Chondrocyte (in vitro differentiated cells): ENCODE measurements around the gene PTPDC1. TPM values are rescaled to one million over a fixed set of nuclear protein-coding genes. Genes with fewer than 3 reads are reported as not detected.

Experiments used
- DNase-seq: peaks from one replicate; pipeline ENCODE4 v3.0.0; 2021; ENCODE audit warnings: mixed read lengths, low spot score
- H3K27ac Mint-ChIP-seq: one replicate; pipeline ENCODE4 v1.8.0; 2021; ENCODE audit warnings: mild to moderate bottlenecking, moderate library complexity, mixed read lengths; ENCODE audit not compliant: unreplicated experiment
- H3K27me3 Mint-ChIP-seq: 2 replicates; pipeline ENCODE4 v1.8.0; 2021; ENCODE audit warnings: low read depth, mixed read lengths
- H3K36me3 Mint-ChIP-seq: 2 replicates; pipeline ENCODE4 v1.8.0; 2021; ENCODE audit warnings: low read depth, mixed read lengths
- H3K4me1 Mint-ChIP-seq: 2 replicates; pipeline ENCODE4 v1.8.0; 2021; ENCODE audit warnings: low read depth, mild to moderate bottlenecking, mixed read lengths
- H3K4me3 Mint-ChIP-seq: one replicate; pipeline ENCODE4 v1.8.0; 2021; ENCODE audit warnings: mild to moderate bottlenecking, moderate library complexity, mixed read lengths; ENCODE audit not compliant: unreplicated experiment
- H3K9me3 Mint-ChIP-seq: 2 replicates; pipeline ENCODE4 v1.8.0; 2021; ENCODE audit warnings: low read depth, mixed read lengths
- total RNA-seq: library from RNA; stranded (reverse); gene quantifications from 3 replicates; pipeline ENCODE4 v1.2.1, GENCODE V29; 2021
- TF ChIP-seq, protein P1 (sequence below): fragments of 200-600 bp; sonication (generic); IDR thresholded peaks from 2 replicates; pipeline ENCODE4 v1.5.0; 2021; ENCODE audit warnings: antibody characterized with exemption, mild to moderate bottlenecking, moderate library complexity

PTPDC1 gene
- total RNA-seq, 1 donor from 2014 or later, result 16.0 TPM

DNA sequence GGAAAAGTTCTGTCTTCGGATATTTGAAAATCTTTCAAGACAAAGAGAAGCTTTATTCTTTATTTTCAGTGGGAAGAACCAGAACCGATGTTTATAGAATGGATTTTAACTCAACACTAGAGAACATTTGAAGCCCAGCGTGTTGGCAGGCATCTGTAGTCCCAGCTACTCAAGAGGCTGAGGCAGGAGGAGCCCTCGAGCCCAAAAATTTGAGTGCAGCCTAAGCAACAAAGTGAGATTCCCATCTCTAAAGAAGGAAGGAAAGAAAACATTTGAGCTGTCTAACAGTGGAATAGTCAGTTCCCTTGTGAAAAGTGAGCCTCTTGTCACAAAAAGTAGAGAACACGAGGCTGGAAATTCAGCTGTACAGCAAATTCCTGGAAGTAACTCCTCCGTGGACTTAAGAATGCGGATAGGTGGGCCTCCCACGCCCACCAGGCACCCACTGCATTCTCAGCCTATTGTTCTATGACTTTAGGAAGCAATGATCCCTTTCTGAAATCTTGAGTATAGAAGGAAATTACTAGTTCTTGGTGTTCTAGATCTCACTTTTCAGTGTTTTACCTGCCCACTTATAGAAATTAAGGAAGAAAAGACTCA, 2.3 kb upstream of the PTPDC1 start:
- Mint-ChIP-seq H3K27ac (no peak overlapping the region), H3K4me3 (no peak overlapping the region), H3K9me3 (no peaks in the 10 kb centered on the region), H3K27me3 (no peaks in the 10 kb centered on the region), H3K36me3 (peaks cover 20% of the 10 kb centered on the region), H3K4me1 (peaks cover 28% of the 10 kb centered on the region)
- no peak for DNase-seq
- TF ChIP-seq, protein P1, sequence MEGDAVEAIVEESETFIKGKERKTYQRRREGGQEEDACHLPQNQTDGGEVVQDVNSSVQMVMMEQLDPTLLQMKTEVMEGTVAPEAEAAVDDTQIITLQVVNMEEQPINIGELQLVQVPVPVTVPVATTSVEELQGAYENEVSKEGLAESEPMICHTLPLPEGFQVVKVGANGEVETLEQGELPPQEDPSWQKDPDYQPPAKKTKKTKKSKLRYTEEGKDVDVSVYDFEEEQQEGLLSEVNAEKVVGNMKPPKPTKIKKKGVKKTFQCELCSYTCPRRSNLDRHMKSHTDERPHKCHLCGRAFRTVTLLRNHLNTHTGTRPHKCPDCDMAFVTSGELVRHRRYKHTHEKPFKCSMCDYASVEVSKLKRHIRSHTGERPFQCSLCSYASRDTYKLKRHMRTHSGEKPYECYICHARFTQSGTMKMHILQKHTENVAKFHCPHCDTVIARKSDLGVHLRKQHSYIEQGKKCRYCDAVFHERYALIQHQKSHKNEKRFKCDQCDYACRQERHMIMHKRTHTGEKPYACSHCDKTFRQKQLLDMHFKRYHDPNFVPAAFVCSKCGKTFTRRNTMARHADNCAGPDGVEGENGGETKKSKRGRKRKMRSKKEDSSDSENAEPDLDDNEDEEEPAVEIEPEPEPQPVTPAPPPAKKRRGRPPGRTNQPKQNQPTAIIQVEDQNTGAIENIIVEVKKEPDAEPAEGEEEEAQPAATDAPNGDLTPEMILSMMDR, result no peak

DNA sequence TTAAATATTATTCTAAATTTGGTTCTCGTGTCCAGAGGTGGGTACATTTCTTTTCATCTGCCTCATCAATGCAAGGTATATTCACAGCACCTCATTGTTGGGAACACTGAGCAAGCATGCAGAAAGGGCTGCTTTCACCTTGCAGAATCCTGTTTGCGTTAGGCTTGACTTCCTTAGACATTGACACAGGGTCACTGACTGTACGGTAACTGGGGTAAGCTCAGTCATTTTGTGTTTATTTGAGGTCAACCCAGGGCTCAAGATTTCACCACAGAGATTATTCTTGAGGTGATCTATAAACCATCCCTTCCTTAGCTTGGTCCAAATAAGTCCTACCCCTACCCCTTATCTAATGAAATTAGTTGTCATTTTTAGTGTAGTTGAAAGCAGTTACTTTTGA, 1.7 kb upstream of the PTPDC1 start:
- Mint-ChIP-seq H3K27me3 (no peaks in the 10 kb centered on the region), H3K36me3 (peaks cover 20% of the 10 kb centered on the region), H3K9me3 (no peaks in the 10 kb centered on the region), H3K4me1 (peaks cover 33% of the 10 kb centered on the region), H3K4me3 (no peak overlapping the region), H3K27ac (no peak overlapping the region)
- DNase-seq, result no peak
- TF ChIP-seq, protein P1, result no peak

DNA sequence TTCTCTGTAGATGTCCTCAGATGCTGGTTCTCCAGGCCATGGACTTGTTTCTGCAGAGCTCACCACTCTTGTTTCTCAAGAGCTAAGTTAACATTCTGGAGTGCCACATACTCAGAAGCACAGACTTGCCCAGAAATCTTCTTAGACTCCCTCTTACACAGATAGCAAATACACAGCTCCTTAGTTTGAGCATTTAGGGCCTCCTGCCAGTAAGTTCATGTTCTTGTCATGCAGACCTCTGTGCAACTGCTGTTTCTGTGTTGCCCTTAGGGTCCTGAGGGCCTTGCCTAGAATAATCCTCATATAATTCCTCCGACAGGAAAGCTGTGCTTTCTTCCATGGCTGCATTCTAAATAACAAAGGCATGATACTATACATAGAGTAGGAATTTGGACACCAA, 1.3 kb upstream of the PTPDC1 start:
- no peak for DNase-seq
- Mint-ChIP-seq H3K4me1 (peaks cover 33% of the 10 kb centered on the region), H3K27me3 (no peaks in the 10 kb centered on the region), H3K27ac (no peak overlapping the region), H3K4me3 (no peak overlapping the region), H3K36me3 (peaks cover 16% of the 10 kb centered on the region), H3K9me3 (no peaks in the 10 kb centered on the region)
- TF ChIP-seq, protein P1, result no peak

DNA sequence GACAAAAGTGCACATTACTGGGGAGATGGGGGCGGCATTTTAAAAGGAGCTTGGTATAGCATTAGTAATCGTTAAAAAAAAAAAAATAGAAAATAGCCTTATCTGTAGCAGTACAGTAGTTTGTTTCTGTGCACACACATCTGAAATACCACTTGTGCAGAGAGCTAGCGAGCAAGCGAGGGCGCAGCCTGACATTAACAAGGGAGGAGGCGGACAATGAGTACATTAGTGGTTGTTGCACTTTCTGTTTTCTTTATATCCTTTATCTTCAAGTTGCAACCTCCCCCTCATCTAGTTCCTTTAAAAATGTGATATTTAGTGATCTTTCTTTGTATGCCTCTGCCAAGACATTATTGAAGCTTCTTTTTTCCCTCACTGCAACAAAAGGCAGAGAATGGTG, 880 bp upstream of the PTPDC1 start:
- Mint-ChIP-seq H3K27me3 (no peaks in the 10 kb centered on the region), H3K4me1 (peaks cover 36% of the 10 kb centered on the region), H3K9me3 (no peaks in the 10 kb centered on the region), H3K4me3 (no peak overlapping the region), H3K27ac (no peak overlapping the region), H3K36me3 (peaks cover 13% of the 10 kb centered on the region)
- DNase-seq, result no peak
- TF ChIP-seq, protein P1, result no peak

DNA sequence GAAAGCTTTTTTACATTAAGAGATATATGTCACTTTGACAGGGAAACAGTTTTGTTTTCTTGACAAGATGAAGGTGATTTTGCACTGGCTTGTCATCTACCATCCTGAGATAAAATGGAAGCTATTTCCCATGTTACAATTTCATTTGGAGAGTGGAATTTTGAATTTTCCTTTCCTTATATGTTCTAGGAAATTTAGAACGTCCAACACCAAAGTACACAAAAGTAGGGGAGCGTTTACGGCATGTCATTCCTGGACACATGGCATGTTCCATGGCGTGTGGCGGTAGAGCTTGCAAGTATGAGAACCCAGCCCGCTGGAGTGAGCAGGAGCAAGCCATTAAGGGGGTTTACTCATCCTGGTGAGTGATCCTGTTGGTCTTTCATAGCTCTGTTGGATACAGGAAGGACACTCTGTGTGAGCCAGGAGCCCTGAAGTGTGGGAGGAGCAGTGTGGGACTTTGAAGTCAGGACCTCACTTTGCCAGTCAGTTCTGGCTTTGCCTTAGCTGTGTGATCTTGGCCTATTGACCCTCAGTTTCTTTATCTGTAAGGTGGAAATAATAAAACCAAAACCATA, 887 bp downstream of the PTPDC1 start:
- peak overlapping the region; percentile 69 for H3K27ac Mint-ChIP-seq
- H3K4me3 Mint-ChIP-seq, result no peak overlapping the region
- TF ChIP-seq, protein P1, result no peak
- H3K27me3 Mint-ChIP-seq, result no peaks in the 10 kb centered on the region
- peaks cover 3% of the 10 kb centered on the region for H3K36me3 Mint-ChIP-seq
- H3K4me1 Mint-ChIP-seq, result peaks cover 36% of the 10 kb centered on the region
- H3K9me3 Mint-ChIP-seq, result no peaks in the 10 kb centered on the region
- DNase-seq, result no peak
